ENCODE data around the gene DLST.

GRCh38 chr14:74949859-74950573, 68.3 kb downstream of the DLST start:
- no peak for TF ChIP-seq EZH2 (IDR thresholded peaks at IDR 0.05; ENCODE audit: low read depth)
- no peak for TF ChIP-seq CTCF (conservative IDR thresholded peaks at IDR 0.05)
